ENCODE results near the gene PDE4D.

GRCh38 chr5:59151162-59151889 lies 742.2 kb downstream of the PDE4D start:
- TF ChIP-seq POLR2A (IDR thresholded peaks at IDR 0.05): no peak
- TF ChIP-seq CTCF (IDR thresholded peaks at IDR 0.05): no peak

All from esophagus squamous epithelium (tissue), 4 donors.